IMR-90 (cell line): ENCODE data around the gene SMTNL1.

ENCODE experiments used
- CTCF ChIP-seq: conservative IDR thresholded peaks from 2 replicates; pipeline ENCODE4 v1.5.1; 2012; ENCODE audit warnings: mild to moderate bottlenecking, low read depth, low read length, improper control_type of control experiment
- USF2 ChIP-seq: fragments of 150-350 bp; IDR thresholded peaks from 2 replicates; pipeline ENCODE4 v1.6.1; 2017; ENCODE audit warnings: mild to moderate bottlenecking, antibody characterized with exemption, low read length, low read depth

GRCh38 chr11:57493507-57494503 is 43.6 kb upstream of the SMTNL1 start:
- peak; percentile 58 for TF ChIP-seq CTCF
- TF ChIP-seq USF2 = no peak
